Natural killer cell treated with Interleukin-12 subunit alpha and Interleukin-12 subunit beta and Interleukin-15 and Interleukin-18, amount 100 ng/mL, for 72 hours (primary cell): ENCODE measurements around the gene TANGO2. TPM values are rescaled to one million over a fixed set of nuclear protein-coding genes. Genes with fewer than 3 reads are reported as not detected.

Experiments
- ATAC-seq, 2 donors: fragments of 150-1000 bp; cut with Tn5 transposase in 1 of 2; sonication (Bioruptor Pico), chemical (Tn5 transposase) in 1 of 2; 2 replicates each; pipeline ENCODE4 v1.10.0; 2021
- DNase-seq: peaks from one replicate; pipeline ENCODE4 v3.0.0; 2022; ENCODE audit warnings: low spot score
- H3K27ac Mint-ChIP-seq, 2 donors: 1 replicate in 1 of 2; 2 replicates in 1 of 2; pipeline ENCODE4 v1.8.0; 2022; ENCODE audit warnings: mixed read lengths in 2 of 2, mild to moderate bottlenecking in 1 of 2, moderate library complexity in 1 of 2
- H3K27me3 Mint-ChIP-seq, 2 donors: 1 replicate in 1 of 2; 2 replicates in 1 of 2; pipeline ENCODE4 v1.8.0; 2022; ENCODE audit warnings: mixed read lengths in 2 of 2
- H3K36me3 Mint-ChIP-seq: one replicate; pipeline ENCODE4 v1.8.0; 2022; ENCODE audit warnings: mixed read lengths
- H3K4me1 Mint-ChIP-seq, 2 donors: 1 replicate in 1 of 2; 2 replicates in 1 of 2; pipeline ENCODE4 v1.8.0; 2022; ENCODE audit warnings: low read depth in 2 of 2, mixed read lengths in 2 of 2, mild to moderate bottlenecking in 1 of 2
- H3K4me3 Mint-ChIP-seq: one replicate; pipeline ENCODE4 v1.8.0; 2022; ENCODE audit warnings: mixed read lengths
- H3K9me3 Mint-ChIP-seq: 2 replicates; pipeline ENCODE4 v1.8.0; 2022; ENCODE audit warnings: mixed read lengths
- total RNA-seq, 2 donors: library from RNA; stranded (reverse); gene quantifications; one replicate each; pipeline ENCODE4 v1.2.3, GENCODE V29; 2022

TANGO2 gene
- total RNA-seq, 2 donors from 2014 or later: 50.5 to 61.6 TPM

DNA sequence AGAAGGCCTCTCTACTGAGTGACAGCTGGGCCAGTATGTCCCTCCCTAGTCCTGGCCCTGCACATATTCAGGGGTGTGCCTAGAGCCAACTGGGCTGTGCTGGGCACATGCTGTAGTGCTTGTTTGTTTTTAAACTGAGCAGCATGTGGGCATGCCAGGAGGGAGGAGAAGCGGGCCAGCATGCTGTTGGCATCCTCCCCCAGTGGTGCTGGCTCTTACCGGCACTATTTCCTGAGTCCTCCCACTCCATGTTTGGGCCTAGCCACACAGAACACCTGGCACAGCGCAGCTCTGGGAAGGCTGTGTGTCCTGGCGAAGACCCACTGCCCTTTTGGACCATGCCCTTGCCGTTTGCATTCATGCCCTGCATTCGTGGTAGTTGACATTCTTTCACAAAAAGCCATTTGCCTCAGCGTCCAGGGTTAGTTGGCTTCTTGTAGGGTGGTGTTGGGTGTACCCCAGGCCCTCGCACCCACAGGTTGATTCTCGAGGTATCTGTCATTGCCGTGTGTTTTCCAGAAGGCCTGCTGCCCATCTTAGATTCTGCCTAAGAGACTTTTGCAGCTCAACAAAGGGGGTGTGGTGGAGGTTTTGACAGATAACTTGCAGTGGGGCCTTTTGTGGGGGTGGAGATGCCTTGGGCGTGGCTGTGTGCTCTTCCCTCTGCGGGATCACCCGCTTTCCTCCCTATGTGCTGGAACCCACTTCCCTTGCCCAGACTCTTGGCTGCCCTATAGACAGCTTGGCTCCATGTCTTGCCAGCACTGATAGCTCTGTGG, 72.7 kb downstream of the TANGO2 start:
- ATAC-seq: no peak
- H3K4me3 Mint-ChIP-seq: no peak overlapping the region
- H3K27ac Mint-ChIP-seq: no peak overlapping the region
- peak; percentile 45 for DNase-seq
- no peaks in the 10 kb centered on the region for H3K27me3 Mint-ChIP-seq
- peaks cover 48% of the 10 kb centered on the region for H3K36me3 Mint-ChIP-seq
- peaks cover 24 to 30% of the 10 kb centered on the region in 2 donors for H3K4me1 Mint-ChIP-seq
- H3K9me3 Mint-ChIP-seq: no peaks in the 10 kb centered on the region

DNA sequence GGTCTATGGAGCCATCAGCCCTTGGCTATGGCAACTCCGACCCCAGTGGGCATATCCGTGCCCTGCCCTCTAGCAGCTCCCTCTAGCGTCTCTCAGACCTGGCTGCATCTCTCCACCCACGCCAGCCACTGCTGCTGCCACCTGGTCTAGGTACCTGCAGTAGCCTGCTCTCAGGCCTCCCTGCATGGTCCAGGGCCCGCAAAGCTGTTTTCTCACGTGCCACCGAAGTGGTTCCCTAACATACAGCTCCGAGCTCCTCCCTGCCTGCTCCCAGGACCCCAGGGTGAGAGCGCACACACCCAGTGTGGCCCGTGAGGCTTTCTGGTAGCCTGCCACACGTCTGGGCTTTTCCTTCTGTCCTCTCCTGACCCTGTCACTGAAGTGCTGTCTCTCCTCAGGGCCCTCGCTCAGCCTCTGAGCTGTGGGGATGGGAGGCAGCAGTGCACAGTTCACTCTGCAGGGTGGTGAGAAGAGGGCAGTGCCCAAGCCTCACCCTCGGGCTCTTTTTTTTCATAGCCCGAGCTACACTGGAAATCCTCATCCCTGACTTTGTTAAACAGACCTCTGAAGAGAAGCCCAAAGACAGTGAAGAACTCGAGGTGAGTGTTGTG, 73.4 kb downstream of the TANGO2 start:
- Mint-ChIP-seq H3K9me3 (no peaks in the 10 kb centered on the region), H3K27ac (no peak overlapping the region), H3K4me3 (no peak overlapping the region), H3K27me3 (no peaks in the 10 kb centered on the region), H3K4me1 (peaks cover 28 to 35% of the 10 kb centered on the region in 2 donors), H3K36me3 (peaks cover 44% of the 10 kb centered on the region)
- peak; percentile 47 for DNase-seq
- no peak for ATAC-seq

DNA sequence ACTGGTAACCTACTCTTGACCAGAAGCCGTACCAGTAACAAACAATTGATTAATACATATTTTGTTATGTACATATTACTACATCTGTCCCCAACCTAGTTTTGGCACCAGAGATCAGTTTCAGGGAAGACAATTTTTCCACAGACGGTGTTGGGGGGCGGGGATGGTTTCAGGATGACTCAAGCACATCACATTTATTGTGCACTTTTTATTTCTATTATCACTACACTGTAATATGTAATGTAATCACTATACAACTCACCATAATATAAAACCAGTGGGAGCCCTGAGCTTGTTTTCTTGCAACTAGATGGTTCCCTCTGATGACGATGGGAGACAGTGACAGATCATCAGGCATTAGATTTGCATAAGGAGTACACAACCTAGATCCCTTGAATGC, 74.6 kb downstream of the TANGO2 start:
- no peaks in the 10 kb centered on the region for H3K27me3 Mint-ChIP-seq
- peak overlapping the region; percentile 30 for H3K4me3 Mint-ChIP-seq
- no peaks in the 10 kb centered on the region for H3K9me3 Mint-ChIP-seq
- H3K36me3 Mint-ChIP-seq: peaks cover 46% of the 10 kb centered on the region
- H3K4me1 Mint-ChIP-seq: peaks cover 36 to 45% of the 10 kb centered on the region in 2 donors
- DNase-seq: no peak
- no peak for ATAC-seq
- peak overlapping the region in 1 of 2 donors; percentile 43 for H3K27ac Mint-ChIP-seq

DNA sequence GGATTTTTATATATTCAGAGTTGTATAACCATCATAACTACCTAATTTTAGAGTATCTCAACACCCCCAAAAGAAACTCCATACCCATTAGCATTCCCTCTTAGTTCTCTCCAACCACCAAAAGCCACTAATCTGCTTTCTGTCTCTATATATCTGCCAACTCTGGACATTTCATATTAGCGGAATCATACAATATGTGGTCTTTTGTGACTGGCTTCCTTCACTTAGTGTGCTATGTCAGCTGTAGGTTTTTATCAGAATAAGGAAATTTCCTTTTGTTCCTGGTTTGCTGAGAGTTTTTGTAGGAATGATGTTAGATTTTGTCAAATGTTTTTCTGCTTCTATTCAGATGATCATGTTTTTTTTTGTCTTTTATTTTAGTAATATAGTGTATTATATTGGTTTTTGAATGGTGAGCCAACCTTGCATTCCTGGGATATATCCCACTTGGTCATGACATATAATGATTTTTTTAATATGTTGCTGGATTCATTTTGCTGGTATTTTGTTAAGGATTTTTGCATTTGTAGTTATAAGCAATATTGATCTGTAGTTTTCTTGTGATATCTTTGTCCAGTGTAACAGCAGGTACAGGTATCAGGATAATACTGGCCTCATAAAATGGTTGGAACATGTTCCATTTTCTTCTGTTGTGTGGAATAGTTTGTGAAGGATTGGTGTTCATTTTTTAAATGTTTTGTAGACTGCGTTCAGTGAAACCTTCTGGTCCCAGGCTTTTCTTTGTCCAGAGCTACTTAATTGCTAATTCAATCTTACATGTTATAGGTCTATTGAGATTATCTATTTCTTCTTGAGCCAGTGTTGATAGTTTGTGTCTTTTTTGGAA, 75.9 kb downstream of the TANGO2 start:
- ATAC-seq: no peak
- no peak overlapping the region for H3K4me3 Mint-ChIP-seq
- peaks cover 36% of the 10 kb centered on the region for H3K36me3 Mint-ChIP-seq
- no peak for DNase-seq
- peaks cover 41 to 43% of the 10 kb centered on the region in 2 donors for H3K4me1 Mint-ChIP-seq
- no peaks in the 10 kb centered on the region for H3K27me3 Mint-ChIP-seq
- H3K9me3 Mint-ChIP-seq: no peaks in the 10 kb centered on the region
- no peak overlapping the region for H3K27ac Mint-ChIP-seq

DNA sequence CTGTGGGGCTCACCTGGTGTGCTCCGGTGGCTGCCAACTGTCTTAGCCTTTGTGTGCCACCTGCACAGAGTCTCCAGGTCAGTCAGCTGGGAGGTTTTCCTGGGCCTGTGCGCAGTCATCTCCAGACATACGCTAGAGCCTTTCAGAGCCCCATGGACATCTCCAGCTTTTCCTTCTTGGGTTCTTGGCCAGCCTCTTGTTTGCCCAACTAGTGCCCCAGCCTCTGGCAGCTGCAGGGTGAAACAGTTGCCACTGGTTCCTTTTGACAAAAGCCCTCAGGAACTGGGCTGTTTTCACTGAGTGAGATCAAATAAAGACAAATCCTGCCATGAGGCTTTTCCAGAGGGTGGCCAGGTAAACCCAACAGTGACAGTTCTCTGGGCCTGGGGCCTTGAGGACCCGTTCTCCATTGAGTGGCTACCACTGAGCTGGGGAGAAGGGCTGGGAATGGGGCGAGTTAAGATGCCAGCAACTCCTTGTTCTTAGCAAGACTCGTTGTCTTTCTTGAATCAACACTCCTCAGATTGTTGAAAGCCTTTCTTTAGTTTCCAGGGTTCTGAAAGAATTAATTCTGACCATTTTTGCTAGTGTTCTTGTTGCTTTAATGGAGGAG, 78.3 kb downstream of the TANGO2 start:
- Mint-ChIP-seq H3K4me3 (peak overlapping the region; percentile 34), H3K27me3 (no peaks in the 10 kb centered on the region), H3K36me3 (peaks cover 36% of the 10 kb centered on the region), H3K4me1 (peaks cover 42 to 44% of the 10 kb centered on the region in 2 donors), H3K27ac (peak overlapping the region; percentile 91), H3K9me3 (no peaks in the 10 kb centered on the region)
- DNase-seq (peak; percentile 41), ATAC-seq (no peak)

DNA sequence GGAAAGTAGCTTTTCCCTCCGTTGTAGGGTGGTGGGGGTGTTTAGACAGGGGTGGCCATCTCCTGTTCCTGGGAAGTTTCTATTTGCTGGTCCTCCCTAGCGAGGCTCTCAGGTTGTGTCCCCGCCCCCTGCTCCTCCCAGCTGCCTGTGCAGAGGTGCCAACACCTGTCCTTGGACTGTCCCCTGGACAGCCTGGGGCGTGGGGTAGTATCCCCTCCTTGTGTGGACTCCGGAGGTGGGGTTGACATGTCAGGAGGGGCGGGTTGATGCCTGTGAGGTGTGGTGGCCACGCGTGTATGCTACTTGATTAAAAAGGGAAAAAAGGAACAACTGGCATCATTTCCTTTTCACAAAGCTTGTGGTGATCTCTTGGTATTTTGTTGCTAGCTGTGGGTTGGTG, 80.7 kb downstream of the TANGO2 start:
- Mint-ChIP-seq H3K36me3 (peaks cover 24% of the 10 kb centered on the region), H3K4me3 (no peak overlapping the region), H3K27me3 (no peaks in the 10 kb centered on the region), H3K4me1 (peaks cover 37 to 42% of the 10 kb centered on the region in 2 donors), H3K9me3 (no peaks in the 10 kb centered on the region), H3K27ac (peak overlapping the region; percentile 72 to 91)
- DNase-seq (no peak), ATAC-seq (no peak)

DNA sequence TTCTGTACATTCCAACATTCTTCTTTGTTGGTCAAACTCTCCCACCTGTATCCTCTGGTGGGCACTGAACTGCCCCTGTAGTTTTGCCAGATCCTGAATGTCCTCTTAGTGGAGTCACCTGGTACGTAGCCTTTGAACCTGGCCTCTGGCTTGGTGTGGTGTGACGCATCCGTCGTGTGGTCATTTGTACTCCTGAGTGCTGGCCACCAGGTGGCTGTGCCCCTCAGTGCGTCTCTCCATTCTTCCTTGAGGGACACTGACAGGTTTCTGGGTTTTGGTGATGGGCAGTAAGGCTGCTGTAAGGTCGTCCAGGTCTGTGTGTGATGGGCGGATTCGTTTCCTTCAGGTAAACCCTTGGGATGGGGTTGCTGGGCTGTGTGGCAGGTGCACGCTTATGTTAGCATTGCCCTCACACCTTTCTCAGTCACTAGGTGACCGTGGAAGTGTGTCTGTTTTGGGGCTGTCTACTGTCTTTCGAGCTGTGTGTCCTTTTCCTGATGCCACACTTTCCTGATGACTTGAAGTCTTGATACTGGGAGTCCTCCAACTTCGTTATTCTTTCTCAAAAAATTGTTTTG, 81.4 kb downstream of the TANGO2 start:
- no peak overlapping the region for H3K4me3 Mint-ChIP-seq

GRCh38 chr22:20105456-20106204, 84.7 kb downstream of the TANGO2 start:
- DNase-seq (no peak), ATAC-seq (no peak)
- no peaks in the 10 kb centered on the region for H3K9me3 Mint-ChIP-seq
- H3K27ac Mint-ChIP-seq: no peak overlapping the region
- peaks cover 13 to 22% of the 10 kb centered on the region in 2 donors for H3K4me1 Mint-ChIP-seq
- H3K36me3 Mint-ChIP-seq: no peaks in the 10 kb centered on the region
- H3K27me3 Mint-ChIP-seq: no peaks in the 10 kb centered on the region
- no peak overlapping the region for H3K4me3 Mint-ChIP-seq

More for the DNA sequence above, 81.4 kb downstream of the TANGO2 start:
- Mint-ChIP-seq H3K36me3 (peaks cover 17% of the 10 kb centered on the region), H3K4me1 (peaks cover 37 to 38% of the 10 kb centered on the region in 2 donors), H3K9me3 (no peaks in the 10 kb centered on the region), H3K27me3 (no peaks in the 10 kb centered on the region), H3K27ac (peak overlapping the region; percentile 72 to 91)
- DNase-seq (no peak), ATAC-seq (no peak)

GRCh38 chr22:20106205-20106848, 85.4 kb downstream of the TANGO2 start:
- H3K36me3 Mint-ChIP-seq: no peaks in the 10 kb centered on the region
- H3K4me3 Mint-ChIP-seq: no peak overlapping the region
- no peak overlapping the region for H3K27ac Mint-ChIP-seq
- H3K4me1 Mint-ChIP-seq: peaks cover 6 to 18% of the 10 kb centered on the region in 2 donors
- ATAC-seq (no peak), DNase-seq (no peak)
- H3K9me3 Mint-ChIP-seq: no peaks in the 10 kb centered on the region
- no peaks in the 10 kb centered on the region for H3K27me3 Mint-ChIP-seq

DNA sequence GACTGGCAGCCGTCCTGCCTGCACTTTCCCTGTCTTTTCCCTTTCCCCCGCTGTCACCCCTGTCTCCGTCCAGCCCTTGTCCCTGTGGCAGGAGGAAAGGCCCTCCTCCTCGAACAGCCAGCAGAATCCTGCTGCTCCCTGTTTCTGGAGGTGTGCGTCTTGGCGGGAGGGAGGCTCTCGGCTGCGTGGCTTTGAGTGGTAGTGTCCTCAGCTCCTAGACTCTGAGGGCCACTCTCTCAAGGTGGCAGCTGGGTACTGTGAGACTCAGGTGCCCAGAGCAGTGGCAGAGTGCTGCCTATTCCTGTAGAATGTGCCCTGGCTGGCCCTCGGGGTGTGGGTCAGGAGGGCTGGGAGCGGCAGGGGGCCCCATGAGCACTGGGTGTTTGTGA, 85.9 kb downstream of the TANGO2 start:
- peak overlapping the region in 1 of 2 donors; percentile 32 for H3K27ac Mint-ChIP-seq

DNA sequence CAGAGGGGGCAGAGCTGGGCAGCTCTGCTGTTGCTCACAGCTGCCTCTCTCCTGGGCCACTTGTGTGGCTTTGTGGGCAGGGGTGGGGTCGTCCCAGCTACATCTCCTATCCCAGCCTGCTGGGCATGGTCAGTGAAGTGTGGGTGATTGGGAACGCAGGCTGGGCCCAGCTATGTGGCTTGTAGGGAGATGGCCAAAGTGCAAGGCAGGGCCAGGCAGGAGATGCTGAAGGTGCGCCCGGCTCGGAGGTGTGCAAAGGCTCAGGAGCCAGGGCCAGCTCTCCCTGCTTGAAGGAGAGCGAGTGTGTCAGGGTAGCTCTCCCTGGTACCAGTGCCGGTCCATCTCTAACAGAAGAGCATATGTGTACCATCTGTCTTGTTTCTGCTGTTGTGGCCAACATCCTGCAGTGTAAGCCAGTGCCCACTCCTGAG, 86.6 kb downstream of the TANGO2 start:
- DNase-seq: no peak
- Mint-ChIP-seq H3K4me1 (peaks cover 5 to 13% of the 10 kb centered on the region in 2 donors), H3K27me3 (no peaks in the 10 kb centered on the region), H3K4me3 (no peak overlapping the region), H3K9me3 (no peaks in the 10 kb centered on the region), H3K36me3 (no peaks in the 10 kb centered on the region), H3K27ac (peak overlapping the region; percentile 32 to 37)
- ATAC-seq: no peak

More for the DNA sequence above, 85.9 kb downstream of the TANGO2 start:
- no peak overlapping the region for H3K4me3 Mint-ChIP-seq
- DNase-seq (no peak), ATAC-seq (no peak)
- peaks cover 7 to 16% of the 10 kb centered on the region in 2 donors for H3K4me1 Mint-ChIP-seq
- no peaks in the 10 kb centered on the region for H3K27me3 Mint-ChIP-seq
- H3K9me3 Mint-ChIP-seq: no peaks in the 10 kb centered on the region
- H3K36me3 Mint-ChIP-seq: no peaks in the 10 kb centered on the region

DNA sequence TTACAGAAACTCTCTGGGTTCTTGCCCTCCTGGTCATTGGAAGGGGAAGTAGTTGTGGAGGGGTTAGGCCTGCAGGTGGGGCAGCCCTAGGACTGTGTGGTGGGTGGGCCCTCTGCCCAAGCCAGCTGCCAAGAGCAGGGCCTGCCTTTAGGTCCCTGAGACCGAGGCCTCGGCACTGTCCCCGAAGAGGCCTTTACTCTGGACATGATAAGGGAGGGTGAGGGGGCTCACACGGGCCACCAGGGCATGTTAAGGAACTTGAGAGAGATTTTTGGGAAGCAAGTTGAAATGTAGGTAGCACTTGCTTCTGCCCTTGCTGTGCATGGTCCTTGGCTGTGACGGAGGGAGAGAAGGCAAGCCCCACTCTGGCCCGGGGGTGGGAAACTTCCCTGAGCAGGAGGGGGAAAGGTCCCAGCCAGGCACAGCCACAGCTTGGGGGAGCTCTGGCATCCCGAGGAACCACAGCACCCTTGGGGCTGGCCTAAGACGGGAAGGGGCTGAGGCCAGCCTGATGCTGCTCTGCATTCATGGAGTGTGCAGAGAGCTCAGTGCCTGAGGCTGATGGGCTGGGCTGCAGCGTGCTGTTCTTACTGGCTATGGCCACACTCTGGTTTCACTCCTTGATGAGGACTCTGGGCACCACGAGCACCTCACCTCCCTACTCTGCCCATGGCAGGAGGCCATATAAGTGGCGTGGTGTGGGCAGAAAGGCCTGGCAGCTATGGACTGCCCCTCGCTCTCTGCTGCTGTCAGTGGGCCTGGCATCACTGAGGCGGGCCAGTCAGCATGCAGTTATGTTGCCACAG, 87.2 kb downstream of the TANGO2 start:
- ATAC-seq (no peak), DNase-seq (no peak)
- Mint-ChIP-seq H3K4me3 (no peak overlapping the region), H3K4me1 (peaks cover 5 to 12% of the 10 kb centered on the region in 2 donors), H3K27me3 (no peaks in the 10 kb centered on the region), H3K27ac (peak overlapping the region; percentile 37 to 39), H3K9me3 (no peaks in the 10 kb centered on the region), H3K36me3 (no peaks in the 10 kb centered on the region)
